Measurements from ENCODE around the gene IGFBP6.
"Not testable (repeated sequence)": the region's sequence is repeated elsewhere in the genome, so short reads cannot be mapped to it uniquely, and the experiment has no call there.

The IGFBP6 gene

GRCh38 chr12:53070877-53071492 is 26.5 kb upstream of the IGFBP6 start:
- no peak for DNase-seq (ENCODE audit: low read depth)

- DNase-seq (ENCODE audit: low read depth): no peak
Observed at GRCh38 chr12:53071591-53072551, 25.6 kb upstream of the IGFBP6 start.

DNA sequence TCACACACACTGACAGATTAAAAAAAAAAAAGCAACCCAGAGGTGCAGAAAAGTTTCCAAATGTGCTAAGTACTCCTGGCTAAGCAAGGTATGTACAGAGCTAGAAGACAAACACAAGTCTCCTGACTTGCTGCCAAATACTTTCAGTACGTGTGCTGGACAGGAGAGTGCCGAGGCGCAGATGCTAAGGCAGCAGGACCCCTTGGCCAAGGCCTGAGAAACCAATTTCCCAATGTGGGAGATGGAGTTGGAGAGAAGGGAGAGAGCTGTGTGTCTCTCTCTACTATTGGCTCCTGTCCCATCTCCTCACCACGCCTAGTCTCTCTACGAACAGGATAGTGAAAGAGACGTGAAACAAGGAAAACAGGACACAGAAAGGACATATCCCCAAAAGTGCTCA is 23.6 kb upstream of the IGFBP6 start:
- DNase-seq (ENCODE audit: low read depth): no peak

DNA sequence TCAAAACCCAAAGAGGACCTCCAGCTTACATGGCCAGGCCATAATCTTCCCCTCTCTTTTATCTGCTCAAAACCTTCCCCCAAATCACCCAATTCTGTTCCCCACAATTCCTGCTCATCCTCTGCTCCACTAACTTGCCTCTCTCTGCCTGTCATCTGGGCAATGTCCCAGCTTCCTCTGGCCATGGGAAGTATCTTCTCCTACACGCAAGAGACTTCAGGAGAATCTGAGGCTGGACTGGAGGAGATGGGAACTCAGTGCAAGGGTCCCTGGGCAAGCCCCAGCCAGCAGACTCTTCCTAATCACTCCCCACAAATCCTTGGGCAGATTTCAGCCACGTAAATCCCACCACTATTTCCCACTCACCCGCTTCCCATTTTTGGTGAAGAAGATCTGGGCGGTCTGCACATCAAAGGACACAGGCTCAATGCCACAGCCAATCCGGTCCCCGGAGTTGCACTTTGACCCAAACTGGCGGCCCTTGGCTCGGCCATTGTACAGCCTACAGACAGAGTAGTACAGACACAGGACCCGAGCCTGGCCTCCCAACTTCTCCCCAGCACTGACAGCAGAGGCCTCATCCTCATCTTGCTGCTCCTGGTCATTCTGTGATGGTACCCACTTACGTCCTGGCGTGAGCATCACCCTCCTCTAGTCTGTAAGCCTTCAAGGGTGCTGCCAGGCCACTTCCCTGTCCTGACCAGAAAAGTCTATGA is 23.0 kb upstream of the IGFBP6 start:
- no peak for DNase-seq (ENCODE audit: low read depth)

DNA sequence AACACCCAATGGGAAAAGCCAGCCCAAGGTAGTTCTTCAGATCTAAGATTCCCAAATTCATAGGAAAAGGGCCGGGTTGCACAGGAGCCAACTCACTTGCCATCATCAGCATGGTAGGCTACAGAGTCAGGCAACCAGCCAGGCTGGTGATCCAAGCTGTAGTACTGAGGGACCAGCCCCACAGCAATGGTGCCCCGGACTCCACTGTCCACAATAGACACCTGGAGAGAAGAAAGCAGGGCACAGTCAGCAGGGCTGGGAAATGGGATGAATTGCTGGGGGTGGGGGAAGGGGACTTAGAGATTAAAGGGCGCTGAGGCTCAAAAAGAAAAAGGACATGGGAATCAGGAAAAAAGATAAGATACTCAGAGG is 22.5 kb upstream of the IGFBP6 start:
- DNase-seq (ENCODE audit: low read depth): no peak

DNA sequence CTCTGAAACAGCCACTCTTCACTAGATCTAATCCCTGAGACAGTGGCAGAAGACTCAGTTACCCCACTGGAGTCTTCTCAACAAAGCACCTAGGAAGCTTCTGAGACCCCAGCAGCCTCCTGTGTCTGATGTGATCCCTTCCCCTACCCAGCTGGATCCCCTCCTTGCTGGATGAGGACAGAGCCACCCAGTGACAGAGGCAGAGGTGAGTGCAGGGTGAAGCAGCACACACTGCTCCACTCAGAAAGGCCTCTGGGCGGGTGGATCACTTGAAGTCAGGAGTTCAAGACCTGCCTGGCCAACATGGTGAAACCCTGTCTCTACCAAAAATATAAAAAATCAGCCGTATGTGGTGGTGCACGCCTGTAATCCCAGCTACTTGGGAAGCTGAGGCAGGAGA is 21.0 kb upstream of the IGFBP6 start:
- DNase-seq (ENCODE audit: low read depth): no peak

GRCh38 chr12:53077030-53077429 is 20.4 kb upstream of the IGFBP6 start:
- DNase-seq (ENCODE audit: low read depth): no peak

GRCh38 chr12:53078425-53079225 is 18.8 kb upstream of the IGFBP6 start:
- peak; percentile 10 for DNase-seq (ENCODE audit: low read depth)

DNA sequence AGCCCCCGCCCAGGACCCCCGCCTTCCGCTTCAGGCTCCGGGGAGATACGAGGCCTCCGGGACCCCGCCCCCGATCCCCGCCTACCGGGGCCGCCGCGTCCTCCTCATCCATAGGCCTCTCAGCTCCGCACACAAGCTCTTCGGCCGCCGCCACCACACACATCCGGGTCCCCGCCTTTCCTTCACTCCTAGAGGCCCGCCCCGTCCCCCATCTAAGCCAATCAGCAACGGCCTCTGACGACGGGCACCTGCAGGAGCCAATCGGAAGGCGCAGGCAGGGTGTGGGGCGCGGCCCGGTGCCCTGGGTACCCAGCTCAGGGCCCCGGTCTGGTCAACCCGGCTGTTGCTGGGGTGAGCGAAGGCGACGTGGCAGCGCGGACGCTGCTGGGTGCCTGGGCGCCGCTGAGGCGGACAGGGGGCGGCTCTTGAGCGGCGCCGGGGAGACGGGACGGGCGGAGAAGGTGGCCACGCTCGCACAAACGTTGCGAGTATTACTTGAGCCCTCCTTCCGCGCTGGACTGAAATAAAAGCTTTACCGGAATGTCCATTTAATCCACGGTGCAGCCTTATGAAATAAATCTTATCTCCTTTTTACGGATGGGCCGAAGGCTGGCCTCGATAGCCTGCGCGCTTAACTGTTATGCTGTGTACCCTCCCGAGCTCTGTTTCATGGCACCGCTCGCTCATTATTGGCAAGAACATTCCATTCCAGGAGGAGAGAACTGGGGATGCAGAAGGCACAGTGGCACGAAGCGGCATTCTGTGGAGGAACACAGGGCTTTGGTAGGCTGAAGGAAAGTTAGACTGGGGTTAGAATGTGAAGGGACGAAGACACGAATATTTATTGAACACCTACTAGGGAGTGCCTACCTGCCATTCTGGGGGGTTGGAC is 18.0 kb upstream of the IGFBP6 start, which contains the start of gene SPRYD3:
Gene SPRYD3 (minus strand): TSS at position 165 of the 892 bp plus-strand sequence. CDS start 57 bp downstream, at position 108.
- DNase-seq (ENCODE audit: low read depth): peak; percentile 94

DNA sequence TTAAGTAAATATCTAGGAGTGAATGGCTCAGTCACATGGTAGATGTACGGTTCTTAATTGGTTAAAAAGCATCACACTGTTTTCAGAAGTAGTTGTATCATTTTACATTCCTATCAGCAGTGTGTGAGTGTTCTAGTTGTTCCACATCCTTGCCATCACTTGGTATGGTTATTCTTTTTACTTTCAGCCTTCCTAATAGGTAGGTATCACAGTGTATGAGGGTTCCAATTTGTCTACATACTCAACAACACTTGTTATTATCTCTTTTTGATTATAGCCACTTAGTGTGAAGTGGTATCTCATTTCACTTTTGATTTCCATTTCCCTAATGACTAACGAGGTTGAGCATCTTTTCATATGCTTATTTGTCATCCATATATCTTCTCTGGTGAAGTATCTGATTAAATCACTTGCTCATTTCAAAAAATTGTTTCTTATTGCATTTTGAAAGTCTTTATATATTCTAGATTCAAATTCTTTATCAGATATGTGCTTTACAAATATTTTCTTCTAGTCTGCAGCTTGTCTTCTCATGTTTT is 14.8 kb upstream of the IGFBP6 start:
- no peak for DNase-seq (ENCODE audit: low read depth)

DNA sequence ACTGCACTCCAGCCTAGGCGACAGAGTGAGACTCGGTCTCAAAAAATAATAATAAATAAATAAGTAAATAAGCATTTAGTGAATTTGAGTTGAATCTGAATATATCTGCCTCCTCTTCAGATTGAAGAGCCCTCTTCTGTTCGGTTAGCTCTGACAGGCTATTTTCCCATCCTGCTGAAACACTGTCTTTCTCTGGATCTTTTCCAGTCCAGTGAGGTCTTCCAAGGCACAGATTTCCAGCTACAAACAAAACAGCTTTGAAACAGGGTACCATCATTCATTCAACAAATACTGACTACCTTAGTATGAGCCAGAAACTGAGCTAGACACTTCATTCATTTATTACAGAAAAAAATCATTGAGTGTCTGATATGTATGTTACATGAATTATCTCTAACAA is 11.1 kb upstream of the IGFBP6 start:
- no peak for DNase-seq (ENCODE audit: low read depth)

GRCh38 chr12:53090105-53090504 is 7.4 kb upstream of the IGFBP6 start:
- DNase-seq (ENCODE audit: low read depth): no peak

- no peak for DNase-seq (ENCODE audit: low read depth)
Observed at GRCh38 chr12:53090554-53090953, 6.9 kb upstream of the IGFBP6 start.

- no peak for DNase-seq (ENCODE audit: low read depth)
Observed at GRCh38 chr12:53091756-53092155, 5.7 kb upstream of the IGFBP6 start.

GRCh38 chr12:53093777-53094393 is 3.6 kb upstream of the IGFBP6 start:
- no peak for DNase-seq (ENCODE audit: low read depth)

- no peak for DNase-seq (ENCODE audit: low read depth)
Observed at GRCh38 chr12:53094394-53094787, 3.1 kb upstream of the IGFBP6 start.

DNA sequence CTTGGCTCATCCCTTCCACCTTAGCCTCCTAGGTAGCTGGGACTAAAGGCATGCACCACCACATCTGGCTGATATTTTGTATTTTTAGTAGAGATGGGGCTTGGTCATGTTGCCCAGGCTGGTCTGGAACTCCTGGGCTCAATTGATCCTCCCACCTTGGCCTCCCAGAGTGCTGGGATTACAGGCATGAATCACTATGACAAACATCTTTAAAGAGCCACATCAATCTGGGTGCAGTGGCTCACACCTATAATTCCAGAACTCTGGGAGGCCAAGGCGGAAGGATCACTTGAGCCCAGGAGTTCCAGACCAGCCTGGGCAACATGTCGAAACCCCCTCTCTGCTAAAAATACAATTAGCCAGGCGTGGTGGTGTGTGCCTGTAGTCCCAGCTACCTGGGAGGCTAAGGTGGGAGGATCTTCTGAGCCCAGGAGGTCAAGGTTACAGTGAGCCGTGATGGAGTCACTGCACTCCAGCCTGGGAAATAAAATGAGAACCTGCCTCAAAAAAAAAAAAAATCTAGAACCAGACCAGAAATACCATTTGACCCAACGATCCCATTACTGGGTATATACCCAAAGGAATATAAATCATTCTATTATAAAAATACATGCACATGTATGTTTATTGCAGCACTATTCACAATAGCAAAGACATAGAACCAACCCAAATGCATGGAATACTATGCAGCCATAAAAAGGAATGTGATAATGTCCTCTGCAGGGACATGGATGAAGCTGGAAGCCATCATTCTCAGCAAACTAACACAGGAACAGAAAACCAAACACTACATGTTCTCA is 2.5 kb upstream of the IGFBP6 start:
- DNase-seq (ENCODE audit: low read depth): not testable (repeated sequence)

GRCh38 chr12:53095596-53095895 is 1.9 kb upstream of the IGFBP6 start:
- not testable (repeated sequence) for DNase-seq (ENCODE audit: low read depth)

GRCh38 chr12:53096089-53096741 is 1.3 kb upstream of the IGFBP6 start:
- no peak for DNase-seq (ENCODE audit: low read depth)
